CD4-positive, alpha-beta T cell treated with Interferon alpha-2 for 1 hour (primary cell): ENCODE data around the gene FGFR4.
A peak's percentile ranks its signal among the peaks of the same experiment; 100 is the strongest.

ENCODE experiments used
- DNase-seq, 2 donors: peaks; one replicate each; pipeline ENCODE4 v3.0.0-alpha.2; 2020 to 2022

Gene FGFR4

DNA sequence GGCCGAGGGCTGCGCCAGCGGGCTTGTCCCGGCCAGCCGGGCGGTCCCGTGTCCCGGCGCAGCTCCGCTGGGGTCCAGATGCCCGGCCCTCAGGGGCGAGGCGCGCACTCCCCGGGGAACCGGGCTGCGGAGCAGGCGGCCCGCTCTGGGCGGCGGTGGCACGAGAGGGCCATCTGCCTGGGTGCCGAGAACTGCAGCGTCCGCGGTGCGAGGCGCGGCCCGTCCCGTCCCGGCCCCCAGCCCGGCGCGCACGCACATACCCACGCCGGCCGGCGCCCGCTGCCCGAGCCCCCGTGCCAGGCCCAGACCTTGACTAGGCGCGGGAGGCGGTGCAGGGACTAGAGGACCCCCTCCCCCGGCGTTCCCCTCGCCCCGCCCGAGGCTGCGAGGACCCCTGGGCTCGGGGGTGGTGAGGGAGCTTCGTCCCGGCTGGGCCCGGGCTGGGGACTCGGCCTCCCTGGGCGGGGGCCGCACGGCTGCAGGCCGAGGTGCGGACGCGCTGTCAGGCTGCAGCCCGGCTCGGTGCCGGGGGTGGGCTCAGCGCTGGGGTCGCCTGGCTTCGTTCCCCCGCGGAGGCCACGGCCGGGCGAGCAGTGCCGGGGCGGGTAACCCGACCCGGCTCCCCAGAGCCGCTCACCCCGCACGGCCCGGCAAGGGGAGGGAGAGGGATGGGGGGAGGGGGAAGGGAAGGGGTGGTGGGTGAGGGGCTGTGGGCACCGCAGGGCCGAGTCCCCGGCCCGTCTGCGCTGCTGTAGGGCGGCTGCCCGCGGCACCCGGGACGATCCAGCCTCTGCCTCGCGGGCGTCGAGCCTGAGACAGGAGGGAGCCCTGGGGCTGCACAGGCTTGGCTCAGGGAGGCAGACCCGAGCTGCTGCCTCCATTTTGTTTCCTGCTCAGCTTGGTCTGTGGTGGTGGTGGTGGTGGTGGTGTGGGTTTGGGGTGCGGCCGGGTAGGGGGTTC is 45.7 kb downstream of the FGFR4 start:
- peak; percentile 50 to 63 for DNase-seq

DNA sequence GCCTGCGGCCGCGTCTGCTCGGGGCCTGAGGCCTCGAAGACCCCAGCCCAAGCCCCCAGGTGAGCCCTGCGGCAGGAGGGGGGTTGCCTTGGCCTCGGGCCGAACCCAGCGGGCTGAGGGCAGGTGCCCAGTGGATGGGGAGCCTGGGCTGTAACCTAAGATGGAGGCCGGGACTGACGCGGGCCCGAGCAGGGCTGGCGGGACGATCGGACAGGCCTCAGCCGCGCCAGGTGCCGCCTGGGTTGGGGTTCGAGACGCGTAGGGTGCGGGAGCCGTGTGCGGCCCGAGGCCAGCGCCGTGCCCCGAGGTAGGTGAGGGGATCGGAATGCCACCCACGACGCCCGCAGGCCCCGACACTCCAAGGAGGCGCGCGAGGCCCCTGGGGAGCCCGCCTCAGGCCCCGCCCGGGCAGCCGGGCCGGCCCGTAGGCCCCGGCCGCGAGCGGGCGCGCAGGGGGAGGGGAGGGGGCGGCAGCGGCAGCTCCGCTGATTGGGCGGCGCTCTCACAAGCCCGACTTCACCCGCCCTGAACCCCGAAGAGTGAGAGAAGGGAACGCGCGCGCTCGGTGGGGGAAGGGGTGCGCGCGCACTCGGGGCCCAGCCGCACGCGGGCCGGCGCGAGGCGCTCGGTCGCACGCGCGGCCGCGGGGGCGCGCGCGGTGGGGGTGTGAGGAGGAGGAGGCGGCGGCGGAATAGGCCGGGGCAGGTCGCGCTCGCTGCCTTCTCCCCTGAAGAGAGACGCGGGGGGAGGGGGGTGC is 46.6 kb downstream of the FGFR4 start, which contains the start of gene NSD1:
Gene NSD1 (plus strand): TSS at position 678 of the 757 bp plus-strand sequence. CDS start 1,331 bp downstream, outside the sequence.
- peak; percentile 92 to 94 for DNase-seq

DNA sequence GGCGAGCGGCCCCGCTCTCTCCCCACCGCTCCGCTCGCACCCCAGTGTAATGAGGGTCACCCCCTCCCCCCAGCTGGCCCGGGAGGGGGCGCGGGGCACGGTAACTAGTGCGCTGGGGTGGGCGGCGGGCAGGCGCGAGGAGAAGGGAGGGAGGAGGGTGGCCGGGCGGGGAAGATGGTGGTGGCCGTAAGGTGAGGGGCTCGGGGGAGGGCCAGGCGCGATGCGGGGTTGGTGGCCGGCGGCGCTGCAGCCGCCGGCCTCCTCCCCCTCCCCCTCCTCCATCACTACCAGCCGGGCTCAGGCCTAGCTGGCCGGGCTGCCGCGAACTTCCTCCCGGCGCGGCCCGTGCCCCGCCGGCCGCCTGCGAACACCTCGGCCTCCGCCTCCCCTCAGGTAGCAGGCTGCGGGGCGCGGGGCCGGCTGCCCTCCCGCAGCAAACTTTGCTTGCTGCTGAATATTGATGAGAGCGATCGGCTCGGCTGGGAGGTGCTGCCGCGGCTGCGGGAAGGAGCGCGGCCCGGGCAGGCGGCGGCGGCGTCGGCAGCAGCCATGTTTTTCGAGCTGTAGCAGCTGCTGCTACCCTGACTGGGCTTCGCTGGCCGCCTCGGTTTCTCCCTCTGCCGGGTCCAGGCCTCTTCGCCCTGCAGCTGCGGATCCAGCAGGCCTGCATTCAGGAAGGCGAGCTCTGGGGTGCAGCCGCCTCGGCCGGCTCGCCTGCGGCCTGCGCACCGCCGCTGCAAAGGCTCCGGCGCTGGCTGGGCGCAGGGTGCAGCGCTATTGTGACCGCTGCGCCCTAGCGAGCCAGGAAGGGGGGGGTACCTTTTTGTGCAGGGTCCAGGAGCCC is 47.4 kb downstream of the FGFR4 start:
- DNase-seq: peak; percentile 25 to 55

GRCh38 chr5:177134697-177135225 is 48.0 kb downstream of the FGFR4 start:
- no peak for DNase-seq

DNA sequence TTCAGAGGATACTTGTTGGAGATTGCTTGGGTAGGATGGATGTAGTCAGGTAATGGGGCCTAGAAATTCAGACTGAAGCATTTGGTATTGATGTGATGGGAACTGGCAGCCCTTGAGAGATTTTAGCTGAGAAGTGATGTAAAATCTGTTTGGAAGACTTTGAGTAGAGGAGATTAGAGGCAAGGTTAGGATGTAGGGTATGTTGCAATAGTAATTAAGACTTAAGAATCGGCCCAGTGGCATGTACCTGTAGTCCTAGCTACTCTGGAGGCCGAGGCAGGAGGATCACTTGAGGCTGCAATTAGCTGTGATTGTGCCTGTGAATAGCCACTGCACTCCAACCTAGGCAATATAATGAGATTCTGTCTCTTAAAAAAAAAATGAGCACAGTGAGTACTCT is 53.6 kb downstream of the FGFR4 start:
- no peak for DNase-seq

DNA sequence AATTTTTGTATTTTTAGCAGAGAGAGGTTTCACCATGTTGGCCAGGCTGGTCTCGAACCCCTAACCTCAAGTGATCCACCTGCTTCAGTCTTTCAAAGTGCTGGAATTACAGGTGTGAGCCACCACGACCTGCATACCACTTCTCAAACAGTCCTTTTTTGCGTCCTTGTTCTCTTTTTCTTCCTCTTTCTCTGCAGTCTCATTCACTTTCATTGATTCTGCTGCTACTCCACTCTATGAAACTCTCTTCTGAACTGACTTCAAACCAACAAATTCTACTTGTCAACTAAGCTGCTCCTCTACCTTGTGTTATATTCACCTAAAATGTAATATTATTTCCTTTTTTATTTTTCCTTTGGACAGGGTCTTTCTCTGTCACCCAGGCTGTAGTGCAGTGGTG is 54.8 kb downstream of the FGFR4 start:
- no peak for DNase-seq

DNA sequence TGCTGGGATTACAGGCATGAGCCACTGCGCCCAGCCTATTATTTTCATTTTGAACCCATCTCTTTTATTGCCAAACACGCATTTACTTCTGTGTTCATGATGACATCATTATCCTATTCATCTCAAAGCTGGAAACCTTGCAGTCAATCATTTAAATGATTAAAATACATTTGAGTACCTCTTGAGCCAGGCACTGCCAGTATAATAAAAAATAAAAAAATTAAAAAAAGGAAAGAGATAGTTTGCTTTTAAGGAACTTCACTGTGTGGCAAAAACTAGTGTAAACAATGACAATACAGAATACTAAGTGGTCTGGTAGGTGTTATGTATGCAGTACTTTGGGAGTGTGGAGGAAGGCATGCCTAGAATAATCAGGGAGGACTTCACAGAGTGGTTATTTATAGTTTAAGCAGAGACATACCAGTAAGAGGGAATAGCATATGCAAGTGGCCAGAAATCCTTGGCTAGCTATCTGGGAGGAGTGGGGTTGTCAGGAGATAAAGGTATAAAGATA is 55.4 kb downstream of the FGFR4 start:
- DNase-seq: no peak

DNA sequence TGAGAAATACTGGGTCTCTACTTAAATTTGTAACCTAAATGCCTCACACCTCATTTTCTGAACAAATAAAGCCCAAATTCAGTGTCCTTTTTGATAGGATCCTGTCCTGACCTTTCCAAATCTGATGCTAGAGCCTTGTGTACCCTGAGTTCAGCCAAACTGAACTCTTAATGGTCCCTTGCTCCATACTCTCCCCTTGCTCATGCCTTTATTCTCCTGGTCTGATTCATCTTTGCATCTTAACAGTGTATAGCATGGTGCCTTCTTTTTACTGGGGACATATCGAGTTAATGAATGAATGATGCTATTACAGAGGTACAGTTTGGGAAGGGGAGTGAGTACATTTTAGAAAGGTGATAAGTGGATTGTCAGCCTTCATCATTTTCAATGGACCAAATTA is 56.1 kb downstream of the FGFR4 start:
- DNase-seq: no peak

GRCh38 chr5:177146891-177147638 is 60.4 kb downstream of the FGFR4 start:
- DNase-seq: no peak
